Trophoblast cell (in vitro differentiated cells and primary cell): ENCODE measurements around the gene GPATCH11.

Experiments used
- DNase-seq, 2 donors: peaks; one replicate each; pipeline ENCODE4 v3.0.0-alpha.2; 2016
- H2AFZ ChIP-seq: 2 replicates; pipeline ENCODE4 v1.6.1; 2013; ENCODE audit warnings: low read length, moderate library complexity, mild to moderate bottlenecking; ENCODE audit not compliant: insufficient read depth, poor library complexity
- H2AK5ac ChIP-seq: 2 replicates; pipeline ENCODE4 v1.6.1; 2013; ENCODE audit warnings: mild to moderate bottlenecking, low read length
- H2BK120ac ChIP-seq: 2 replicates; pipeline ENCODE4 v1.6.1; 2013; ENCODE audit warnings: low read length, mild to moderate bottlenecking, moderate library complexity; ENCODE audit not compliant: insufficient read depth, poor library complexity
- H2BK12ac ChIP-seq: 2 replicates; pipeline ENCODE4 v1.6.1; 2013; ENCODE audit warnings: mild to moderate bottlenecking, low read length, moderate library complexity
- H2BK5ac ChIP-seq: 2 replicates; pipeline ENCODE4 v1.6.1; 2013; ENCODE audit warnings: low read length, low read depth, moderate library complexity, mild to moderate bottlenecking; ENCODE audit not compliant: poor library complexity
- H3K14ac ChIP-seq: 2 replicates; pipeline ENCODE4 v1.6.1; 2013; ENCODE audit warnings: mild to moderate bottlenecking, low read length
- H3K18ac ChIP-seq: 2 replicates; pipeline ENCODE4 v1.6.1; 2013; ENCODE audit warnings: mild to moderate bottlenecking, low read length
- H3K23ac ChIP-seq: 2 replicates; pipeline ENCODE4 v1.6.1; 2013; ENCODE audit warnings: low read length
- H3K27ac ChIP-seq: 2 replicates; pipeline ENCODE4 v1.5.1; 2013; ENCODE audit warnings: low read depth, mild to moderate bottlenecking, inconsistent platforms, low read length, moderate library complexity
- H3K27me3 ChIP-seq: 2 replicates; pipeline ENCODE4 v1.6.1; 2013; ENCODE audit warnings: inconsistent platforms, mild to moderate bottlenecking, low read length, moderate library complexity; ENCODE audit not compliant: insufficient read depth
- H3K36me3 ChIP-seq, 2 experiments: 1 replicate in 1 of 2; 2 replicates in 1 of 2; pipeline ENCODE4 v1.6.1; 2013; ENCODE audit warnings: low read length in 2 of 2, mild to moderate bottlenecking in 2 of 2, moderate library complexity in 1 of 2; ENCODE audit not compliant: insufficient read depth in 2 of 2, control insufficient read depth in 1 of 2
- H3K4ac ChIP-seq: 2 replicates; pipeline ENCODE4 v1.6.1; 2013; ENCODE audit warnings: low read depth, mild to moderate bottlenecking, low read length, moderate library complexity
- H3K4me1 ChIP-seq, 2 experiments: 1 replicate in 1 of 2; 2 replicates in 1 of 2; pipeline ENCODE4 v1.6.1; 2013; ENCODE audit warnings: low read length in 2 of 2, mild to moderate bottlenecking in 2 of 2, moderate library complexity in 1 of 2; ENCODE audit not compliant: insufficient read depth in 2 of 2, control insufficient read depth in 1 of 2
- H3K4me2 ChIP-seq: 2 replicates; pipeline ENCODE4 v1.6.1; 2013; ENCODE audit warnings: inconsistent platforms, mild to moderate bottlenecking, low read length, moderate library complexity
- H3K4me3 ChIP-seq: 2 replicates; pipeline ENCODE4 v1.5.1; 2013; ENCODE audit warnings: mild to moderate bottlenecking, low read depth, low read length, inconsistent platforms
- H3K79me1 ChIP-seq: one replicate; pipeline ENCODE4 v1.6.1; 2013; ENCODE audit warnings: low read length
- H3K79me2 ChIP-seq: 2 replicates; pipeline ENCODE4 v1.6.1; 2013; ENCODE audit warnings: low read length, mild to moderate bottlenecking; ENCODE audit not compliant: control insufficient read depth, insufficient read depth, poor library complexity
- H3K9ac ChIP-seq: 2 replicates; pipeline ENCODE4 v1.6.1; 2013; ENCODE audit warnings: mild to moderate bottlenecking, low read length
- H3K9me3 ChIP-seq: 2 replicates; pipeline ENCODE4 v1.6.1; 2013; ENCODE audit warnings: low read depth, mild to moderate bottlenecking, control low read depth, inconsistent platforms, low read length; ENCODE audit not compliant: insufficient read depth
- H4K12ac ChIP-seq: 2 replicates; pipeline ENCODE4 v1.6.1; 2013; ENCODE audit warnings: low read depth, mild to moderate bottlenecking, low read length, moderate library complexity
- H4K8ac ChIP-seq: 2 replicates; pipeline ENCODE4 v1.6.1; 2013; ENCODE audit warnings: low read depth, mild to moderate bottlenecking, low read length, moderate library complexity
- H4K91ac ChIP-seq: one replicate; pipeline ENCODE4 v1.6.1; 2013; ENCODE audit warnings: low read depth, mild to moderate bottlenecking, low read length, moderate library complexity
- WGBS: extraction: QIAGEN DNeasy Blood & Tissue Kit; methylation state at CpG from one replicate; pipeline ENCODE4 v1.1.7; 2013; ENCODE audit warnings: missing lambda C conversion rate; ENCODE audit not compliant: insufficient read length, insufficient coverage; ENCODE audit errors: extremely low coverage; 5-methylcytosine and 5-hydroxymethylcytosine counted together

Gene GPATCH11

DNA sequence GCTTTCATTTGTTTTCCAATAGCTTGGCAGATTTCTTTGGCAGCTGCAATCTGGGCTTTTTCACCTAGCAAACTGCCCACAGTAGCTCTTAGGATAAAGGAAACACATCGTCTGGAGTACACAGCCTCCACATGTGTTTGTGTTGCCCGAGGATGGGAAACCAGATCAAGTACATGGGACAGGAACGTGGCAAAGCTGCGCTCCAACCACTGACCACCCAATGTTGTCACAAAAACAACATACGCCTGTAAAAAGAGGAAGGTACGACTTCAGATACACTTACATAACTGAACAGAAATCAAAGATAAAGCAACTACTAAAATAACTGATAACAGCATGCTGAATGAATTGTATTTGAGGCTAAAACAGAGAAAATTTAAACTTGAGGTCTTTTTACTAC, 15.6 kb upstream of the GPATCH11 start:
- H3K79me2 ChIP-seq, result no peaks in the 10 kb centered on the region
- H2BK12ac ChIP-seq, result no peak overlapping the region
- no peak for DNase-seq
- H3K4me1 ChIP-seq, result no peaks in the 10 kb centered on the region
- no peak overlapping the region for H2BK120ac ChIP-seq
- H3K79me1 ChIP-seq, result no peaks in the 10 kb centered on the region
- H3K23ac ChIP-seq, result no peak overlapping the region
- H3K4me3 ChIP-seq, result no peak overlapping the region
- H3K9ac ChIP-seq, result no peak overlapping the region
- H2AK5ac ChIP-seq, result no peak overlapping the region
- H3K36me3 ChIP-seq, result peaks cover 22 to 26% of the 10 kb centered on the region in 2 experiments
- no peak overlapping the region for H3K18ac ChIP-seq
- no peak overlapping the region for H4K12ac ChIP-seq
- no peak overlapping the region for H4K8ac ChIP-seq
- H3K9me3 ChIP-seq, result no peaks in the 10 kb centered on the region
- H4K91ac ChIP-seq, result no peak overlapping the region
- no peak overlapping the region for H3K4me2 ChIP-seq
- no peak overlapping the region for H2AFZ ChIP-seq
- H2BK5ac ChIP-seq, result no peak overlapping the region
- H3K14ac ChIP-seq, result no peak overlapping the region
- WGBS, result no CpG with 5 or more reads among the region's 6 CpGs
- no peaks in the 10 kb centered on the region for H3K27me3 ChIP-seq
- H3K4ac ChIP-seq, result no peak overlapping the region
- H3K27ac ChIP-seq, result no peak overlapping the region

DNA sequence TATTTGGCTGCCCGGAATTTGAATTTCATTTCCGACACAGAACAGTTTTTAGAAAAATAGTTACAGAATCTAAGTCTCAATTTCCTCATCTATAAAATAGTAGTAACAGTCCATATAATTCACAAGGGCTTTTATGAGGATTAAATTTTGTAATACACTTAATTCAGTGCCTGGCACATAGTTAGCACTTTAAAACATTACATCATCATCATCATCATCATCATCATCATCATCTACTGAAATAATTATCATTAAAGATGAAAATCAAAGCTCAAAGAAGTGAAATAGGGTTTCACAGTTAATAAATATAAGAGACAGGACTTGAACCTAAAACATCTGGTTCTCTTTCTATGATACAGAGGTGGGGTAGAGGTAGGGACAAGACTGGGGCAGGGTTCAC, 13.4 kb upstream of the GPATCH11 start:
- no peak for DNase-seq
- H3K79me2 ChIP-seq, result no peaks in the 10 kb centered on the region
- peaks cover 11 to 15% of the 10 kb centered on the region in 2 experiments for H3K36me3 ChIP-seq
- no peak overlapping the region for H2AK5ac ChIP-seq
- no peak overlapping the region for H2BK120ac ChIP-seq
- no peak overlapping the region for H3K18ac ChIP-seq
- no peak overlapping the region for H3K4me3 ChIP-seq
- H3K4ac ChIP-seq, result no peak overlapping the region
- H3K14ac ChIP-seq, result no peak overlapping the region
- no peaks in the 10 kb centered on the region for H3K79me1 ChIP-seq
- H3K9ac ChIP-seq, result no peak overlapping the region
- no peaks in the 10 kb centered on the region for H3K27me3 ChIP-seq
- H3K27ac ChIP-seq, result no peak overlapping the region
- no peak overlapping the region for H2BK5ac ChIP-seq
- H3K4me2 ChIP-seq, result no peak overlapping the region
- H3K4me1 ChIP-seq, result no peaks in the 10 kb centered on the region
- H3K9me3 ChIP-seq, result no peaks in the 10 kb centered on the region
- H2AFZ ChIP-seq, result no peak overlapping the region
- WGBS, result no CpG with 5 or more reads among the region's 2 CpGs
- H4K8ac ChIP-seq, result no peak overlapping the region
- H2BK12ac ChIP-seq, result no peak overlapping the region
- H3K23ac ChIP-seq, result no peak overlapping the region
- no peak overlapping the region for H4K91ac ChIP-seq
- no peak overlapping the region for H4K12ac ChIP-seq

DNA sequence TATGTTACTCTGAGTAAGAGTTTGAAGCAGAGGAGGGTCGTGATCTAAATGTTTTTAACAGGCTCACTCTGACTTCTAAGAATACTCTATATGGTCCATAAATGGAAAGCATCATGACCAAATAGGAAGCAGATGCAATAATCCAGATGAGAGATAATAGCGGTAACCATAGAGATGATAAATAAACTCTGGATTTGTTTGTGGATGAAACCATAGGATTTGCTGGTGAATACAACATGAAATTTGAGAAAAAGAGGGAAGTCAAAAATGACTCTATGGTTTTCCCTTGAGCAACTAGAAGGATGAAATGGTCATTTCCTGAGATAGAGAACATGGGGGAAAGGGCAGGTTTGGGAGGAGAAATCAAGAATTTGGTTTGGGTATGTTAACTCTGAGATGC, 4.1 kb upstream of the GPATCH11 start:
- Histone ChIP-seq H3K14ac (no peak overlapping the region), H3K23ac (no peak overlapping the region), H2BK12ac (no peak overlapping the region), H2AFZ (no peak overlapping the region), H4K91ac (no peak overlapping the region), H3K18ac (no peak overlapping the region), H3K79me1 (peaks cover 5% of the 10 kb centered on the region), H4K8ac (no peak overlapping the region), H2AK5ac (no peak overlapping the region), H3K4me1 (peaks cover 0 to 2% of the 10 kb centered on the region in 2 experiments), H3K36me3 (peaks cover 3 to 4% of the 10 kb centered on the region in 2 experiments), H3K27me3 (no peaks in the 10 kb centered on the region), H3K4me3 (no peak overlapping the region), H2BK5ac (no peak overlapping the region), H3K27ac (no peak overlapping the region), H3K4ac (no peak overlapping the region), H3K9me3 (no peaks in the 10 kb centered on the region), H3K9ac (no peak overlapping the region), H2BK120ac (no peak overlapping the region), H4K12ac (no peak overlapping the region), H3K79me2 (peaks cover 5% of the 10 kb centered on the region), H3K4me2 (no peak overlapping the region)
- no peak for DNase-seq
- WGBS, result no CpG with 5 or more reads among the region's 2 CpGs

DNA sequence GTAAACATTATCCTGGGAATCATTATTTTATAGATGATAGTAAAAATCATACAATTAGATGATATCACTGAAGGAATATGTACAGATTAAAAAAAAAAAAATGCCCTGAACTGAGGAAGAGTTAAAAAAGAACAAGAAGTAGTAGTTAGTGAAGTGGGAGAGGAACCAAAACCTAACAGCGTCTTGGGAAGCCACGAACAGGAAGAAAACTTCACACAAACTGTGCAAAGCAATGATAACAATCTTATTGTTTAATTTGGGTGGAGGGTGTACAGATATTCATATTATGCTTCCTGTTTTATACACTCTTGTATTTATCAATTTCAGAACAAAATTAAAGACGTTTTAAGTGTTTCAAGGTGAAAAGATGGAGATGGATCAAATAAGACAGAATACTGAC, 3.6 kb upstream of the GPATCH11 start:
- Histone ChIP-seq H3K27ac (no peak overlapping the region), H2BK120ac (no peak overlapping the region), H2AFZ (no peak overlapping the region), H3K4me2 (no peak overlapping the region), H2AK5ac (no peak overlapping the region), H3K9me3 (no peaks in the 10 kb centered on the region), H3K36me3 (peaks cover 3 to 4% of the 10 kb centered on the region in 2 experiments), H4K8ac (no peak overlapping the region), H3K14ac (no peak overlapping the region), H4K12ac (no peak overlapping the region), H3K4ac (no peak overlapping the region), H3K18ac (no peak overlapping the region), H3K4me1 (peaks cover 0 to 2% of the 10 kb centered on the region in 2 experiments), H2BK5ac (no peak overlapping the region), H3K4me3 (no peak overlapping the region), H3K79me1 (peaks cover 5% of the 10 kb centered on the region), H2BK12ac (no peak overlapping the region), H3K27me3 (no peaks in the 10 kb centered on the region), H3K23ac (no peak overlapping the region), H3K9ac (no peak overlapping the region), H4K91ac (no peak overlapping the region), H3K79me2 (peaks cover 5% of the 10 kb centered on the region)
- no peak for DNase-seq
- WGBS, result no CpG with 5 or more reads among the region's 3 CpGs
